B cell (primary cell): Measurements from ENCODE around the gene NCBP3.

ENCODE experiments used
- CTCF ChIP-seq: fragments of 200-600 bp; IDR thresholded peaks from one replicate; pipeline ENCODE4 v1.8.0; 2022; ENCODE audit warnings: antibody characterized with exemption, mild to moderate bottlenecking
- EZH2 ChIP-seq: IDR thresholded peaks from 2 replicates; pipeline ENCODE4 v1.6.1; 2012; ENCODE audit warnings: borderline replicate concordance, low read depth, mild to moderate bottlenecking, moderate library complexity, low read length; ENCODE audit not compliant: insufficient read depth, poor library complexity, severe bottlenecking

DNA sequence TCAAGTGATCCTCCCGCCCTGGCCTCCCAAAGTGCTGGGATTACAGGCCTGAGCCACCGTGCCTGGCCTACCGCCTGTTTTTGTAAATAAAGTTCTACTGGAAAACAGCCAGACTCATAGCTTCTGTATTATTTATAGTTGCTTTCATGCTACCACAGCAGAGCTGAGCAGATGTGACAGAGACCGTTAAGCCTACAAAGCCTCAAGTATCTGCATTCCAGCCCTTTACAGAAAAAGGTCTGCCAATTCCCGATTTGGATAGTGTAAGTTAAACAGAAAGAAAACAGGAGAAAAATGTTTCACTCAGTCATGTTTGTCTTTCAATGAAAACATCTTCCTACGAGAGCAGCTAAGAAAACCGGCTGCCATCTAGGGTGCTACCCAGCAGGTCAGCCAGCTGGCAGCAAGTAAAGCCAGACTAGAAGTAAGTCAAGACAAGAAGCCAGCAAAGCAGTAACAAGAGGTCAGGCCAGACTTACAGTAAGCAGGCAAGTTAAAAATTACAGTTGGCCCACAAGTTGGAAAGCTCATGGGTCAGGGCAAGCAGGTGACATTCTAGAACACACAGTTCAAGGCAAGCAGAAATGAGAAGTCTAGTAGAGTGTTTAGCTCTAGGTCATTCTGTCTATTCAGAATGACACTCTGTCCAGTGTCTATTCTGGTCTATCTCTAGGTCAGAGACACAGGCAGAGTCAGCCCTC, 17.7 kb downstream of the NCBP3 start:
- TF ChIP-seq CTCF (no peak), EZH2 (no peak)
